H1 (cell line): ENCODE data around the gene GRID2. TPM values are rescaled to one million over a fixed set of nuclear protein-coding genes. Genes with fewer than 3 reads are reported as not detected.

ENCODE experiments used
- CTCF ChIA-PET: fragments of 300-600 bp; sonication (Branson Sonifier 250); formaldehyde crosslinking; loops from one replicate; lab custom pipeline; 2021; ENCODE audit not compliant: partially characterized antibody; lab: Charles Lee
- POLR2A ChIA-PET: fragments of 300-600 bp; sonication (Branson Sonifier 250); formaldehyde crosslinking; loops from one replicate; lab custom pipeline; 2021; ENCODE audit warnings: inconsistent platforms; ENCODE audit not compliant: partially characterized antibody; lab: Charles Lee
- DNase-seq, 2 experiments: peaks; one replicate each; pipeline versions ENCODE4 v3.0.0 to v3.0.0-alpha.2; 2010 to 2022; ENCODE audit warnings: low spot score in 2 of 2, low read depth in 1 of 2, mixed read lengths in 1 of 2
- FAIRE-seq: peaks from 2 replicates; lab custom pipeline; 2011; peaks lifted over from hg19 to GRCh38; lab: Jason Lieb, UNC
- H2AFZ ChIP-seq: 2 replicates; pipeline ENCODE4 v1.8.1; 2012; ENCODE audit warnings: low read length, inconsistent platforms
- H2AK5ac ChIP-seq: 2 replicates; pipeline ENCODE4 v1.6.1; 2013; ENCODE audit warnings: low read depth, low read length
- H2BK120ac ChIP-seq: replicated peaks from 2 replicates; pipeline ENCODE3; 2013; ENCODE audit warnings: low read depth, low read length, inconsistent platforms
- H2BK12ac ChIP-seq: 2 replicates; pipeline ENCODE4 v1.6.1; 2013; ENCODE audit warnings: low read depth, low read length
- H2BK15ac ChIP-seq: 2 replicates; pipeline ENCODE4 v1.6.1; 2013; ENCODE audit warnings: low read length
- H2BK20ac ChIP-seq: 2 replicates; pipeline ENCODE4 v1.6.1; 2013; ENCODE audit warnings: low read length
- H2BK5ac ChIP-seq: 2 replicates; pipeline ENCODE4 v1.6.1; 2013; ENCODE audit warnings: low read depth, low read length
- H3K14ac ChIP-seq: 2 replicates; pipeline ENCODE4 v1.6.1; 2013; ENCODE audit warnings: inconsistent platforms; ENCODE audit not compliant: insufficient read length
- H3K18ac ChIP-seq: 2 replicates; pipeline ENCODE4 v1.6.1; 2013; ENCODE audit warnings: low read length; ENCODE audit errors: extremely low read depth
- H3K23ac ChIP-seq: 2 replicates; pipeline ENCODE4 v1.6.1; 2013; ENCODE audit warnings: inconsistent platforms; ENCODE audit not compliant: insufficient read length
- H3K23me2 ChIP-seq: 2 replicates; pipeline ENCODE4 v1.6.1; 2013; ENCODE audit warnings: low read depth, low read length
- H3K27ac ChIP-seq: 2 replicates; pipeline ENCODE4 v1.6.1; 2011; ENCODE audit warnings: low read depth, low read length, inconsistent platforms
- H3K27me3 ChIP-seq, 4 experiments: replicated peaks in 1 of 4; 1 replicate in 1 of 4; 2 replicates in 3 of 4; pipeline versions ENCODE4 v1.6.1 to v1.8.1; 2011 to 2013; ENCODE audit warnings: low read length in 3 of 4, mild to moderate bottlenecking in 3 of 4, inconsistent platforms in 2 of 4, mixed read lengths in 2 of 4, moderate library complexity in 1 of 4; ENCODE audit not compliant: control insufficient read depth in 3 of 4, insufficient read depth in 3 of 4; ENCODE audit errors: extremely low read depth in 1 of 4
- H3K36me3 ChIP-seq, 4 experiments: 2 replicates each; pipeline versions ENCODE4 v1.6.1 to v1.8.1; 2011 to 2013; ENCODE audit warnings: mild to moderate bottlenecking in 4 of 4, low read length in 3 of 4, moderate library complexity in 2 of 4, control low read depth in 1 of 4, inconsistent platforms in 1 of 4; ENCODE audit not compliant: insufficient read depth in 4 of 4, control insufficient read depth in 2 of 4
- H3K4ac ChIP-seq: replicated peaks from 2 replicates; pipeline ENCODE3; 2013; ENCODE audit warnings: low read length, low read depth, mixed read lengths, inconsistent platforms; ENCODE audit not compliant: insufficient read length
- H3K4me1 ChIP-seq, 4 experiments: replicated peaks in 1 of 4; 1 replicate in 1 of 4; 2 replicates in 3 of 4; pipeline versions ENCODE4 v1.6.1 to v1.8.1; 2011 to 2013; ENCODE audit warnings: low read length in 3 of 4, inconsistent platforms in 2 of 4, mixed read lengths in 1 of 4; ENCODE audit not compliant: insufficient read depth in 4 of 4, control insufficient read depth in 3 of 4
- H3K4me2 ChIP-seq, 2 experiments: 2 replicates each; pipeline versions ENCODE4 v1.6.1 to v1.8.1; 2011 to 2013; ENCODE audit warnings: low read depth in 2 of 2, low read length in 2 of 2, control low read depth in 1 of 2, inconsistent platforms in 1 of 2, mild to moderate bottlenecking in 1 of 2; ENCODE audit not compliant: insufficient read depth in 1 of 2
- H3K4me3 ChIP-seq, 4 experiments: fragments of 200-600, 300-600 bp in 1 of 4; sonication (generic), shearing (Covaris generic), sonication (Bioruptor Twin) in 1 of 4; 2 replicates each; pipeline versions ENCODE4 v1.5.1 to v1.8.1; 2011 to 2016; ENCODE audit warnings: low read length in 4 of 4, low read depth in 3 of 4, control low read depth in 2 of 4, inconsistent platforms in 2 of 4, mild to moderate bottlenecking in 2 of 4, mixed read lengths in 1 of 4, moderate library complexity in 1 of 4; ENCODE audit not compliant: insufficient read depth in 2 of 4; ENCODE audit errors: extremely low read depth in 1 of 4
- H3K56ac ChIP-seq: replicated peaks from 2 replicates; pipeline ENCODE3; 2013; ENCODE audit warnings: low read depth, mild to moderate bottlenecking, mixed read lengths, low read length, inconsistent platforms; ENCODE audit not compliant: insufficient read length
- H3K79me1 ChIP-seq: 2 replicates; pipeline ENCODE4 v1.6.1; 2013; ENCODE audit warnings: low read depth, low read length, control low read depth
- H3K79me2 ChIP-seq, 2 experiments: 2 replicates each; pipeline versions ENCODE4 v1.6.1 to v1.8.1; 2012 to 2013; ENCODE audit warnings: low read length in 2 of 2, mild to moderate bottlenecking in 2 of 2, inconsistent platforms in 1 of 2; ENCODE audit not compliant: insufficient read depth in 2 of 2, control insufficient read depth in 1 of 2
- H3K9ac ChIP-seq, 4 experiments: replicated peaks in 1 of 4; 1 replicate in 1 of 4; 2 replicates in 3 of 4; pipeline versions ENCODE4 v1.6.1 to v1.8.1; 2011 to 2013; ENCODE audit warnings: low read depth in 3 of 4, low read length in 3 of 4, control low read depth in 2 of 4, mild to moderate bottlenecking in 2 of 4, moderate library complexity in 2 of 4, inconsistent platforms in 1 of 4; ENCODE audit errors: extremely low read depth in 1 of 4
- H3K9me3 ChIP-seq, 2 experiments: 2 replicates each; pipeline versions ENCODE4 v1.6.1 to v1.8.1; 2012 to 2013; ENCODE audit warnings: mild to moderate bottlenecking in 2 of 2, moderate library complexity in 2 of 2, control low read depth in 1 of 2, inconsistent platforms in 1 of 2, low read depth in 1 of 2, low read length in 1 of 2, mixed read lengths in 1 of 2; ENCODE audit not compliant: insufficient read depth in 2 of 2
- H4K20me1 ChIP-seq, 2 experiments: replicated peaks in 1 of 2; 2 replicates each; pipeline versions ENCODE3 to v1.8.1; 2011 to 2013; ENCODE audit warnings: inconsistent platforms in 2 of 2, low read length in 2 of 2, mild to moderate bottlenecking in 1 of 2; ENCODE audit not compliant: insufficient read depth in 2 of 2, control insufficient read depth in 1 of 2
- H4K5ac ChIP-seq: 2 replicates; pipeline ENCODE4 v1.6.1; 2013; ENCODE audit warnings: low read length, low read depth, mixed read lengths, inconsistent platforms; ENCODE audit not compliant: insufficient read length
- H4K8ac ChIP-seq: 2 replicates; pipeline ENCODE4 v1.8.0; 2013; ENCODE audit warnings: mild to moderate bottlenecking, moderate library complexity, low read length, inconsistent platforms; ENCODE audit not compliant: insufficient read depth; ENCODE audit errors: extremely low read depth
- H4K91ac ChIP-seq: replicated peaks from 2 replicates; pipeline ENCODE3; 2013; ENCODE audit warnings: low read length, mixed read lengths, inconsistent platforms; ENCODE audit not compliant: insufficient read length
- CEBPB ChIP-seq: IDR thresholded peaks from 2 replicates; pipeline ENCODE4 v1.6.1; 2012; ENCODE audit warnings: low read depth, low read length
- HDAC2 ChIP-seq, 2 experiments: fragments of 300-600 bp in 1 of 2; sonication (generic) in 1 of 2; IDR thresholded peaks; 2 replicates each; pipeline ENCODE4 v1.6.1; 2011 to 2012; ENCODE audit warnings: low read depth in 2 of 2, low read length in 2 of 2, mild to moderate bottlenecking in 2 of 2, moderate library complexity in 2 of 2, borderline replicate concordance in 1 of 2, inconsistent platforms in 1 of 2
- PHF8 ChIP-seq: fragments of 200-600 bp; sonication (generic); conservative IDR thresholded peaks from 2 replicates; pipeline ENCODE4 v1.7.1; 2012; ENCODE audit warnings: low read depth, mild to moderate bottlenecking, inconsistent platforms, low read length, moderate library complexity
- SRF ChIP-seq: IDR thresholded peaks from 2 replicates; pipeline ENCODE4 v1.6.1; 2011; ENCODE audit warnings: mild to moderate bottlenecking, low read depth, low read length, moderate library complexity
- TAF1 ChIP-seq: IDR thresholded peaks from 2 replicates; pipeline ENCODE4 v1.6.1; 2011; ENCODE audit warnings: mild to moderate bottlenecking, low read depth, low read length
- WGBS, 2 experiments: shearing (Covaris generic) in 1 of 2; methylation state at CpG; one replicate each; pipeline versions ENCODE4 v1.1.6 to v1.1.7; 2013 to 2015; ENCODE audit warnings: low lambda C conversion rate in 2 of 2, mixed read lengths in 2 of 2, inconsistent platforms in 1 of 2, low coverage in 1 of 2, missing lambda C conversion rate in 1 of 2; ENCODE audit not compliant: insufficient replicate concordance in 2 of 2, insufficient coverage in 1 of 2, insufficient read length in 1 of 2; ENCODE audit errors: extremely low coverage in 1 of 2, missing lambda C conversion rate in 1 of 2; 5-methylcytosine and 5-hydroxymethylcytosine counted together
- polyA plus RNA-seq, 7 experiments: library from polyadenylated mRNA; depleted of rRNA in 3 of 7; stranded (reverse) in 5 of 7; unstranded in 2 of 7; fragments of >200 nt in 5 of 7; fragments of 200-250 nt in 2 of 7; gene quantifications; 1 replicate in 5 of 7; 2 replicates in 1 of 7; 4 replicates in 1 of 7; pipeline versions ENCODE4 v1.2.1 to v1.2.3, GENCODE V29; 2011 to 2013; ENCODE audit warnings: missing spikeins in 2 of 7, mixed read lengths in 2 of 7
- total RNA-seq: library from RNA; stranded (reverse); fragmentation: NEBNext Ultra II Directional; extraction: Animal tissue kit (Norgen Biotek cat#: 25700); gene quantifications from 2 replicates; pipeline ENCODE4 v1.2.1, GENCODE V29; 2021

GRID2 gene
- total and polyA plus RNA-seq, 2 of the 8 experiments (the other 6 are each of a cell fraction or from before 2014, with no cell fraction given): 31.1 to 81.9 TPM

- no peak overlapping the region for H3K23ac ChIP-seq
- no peak overlapping the region for H4K8ac ChIP-seq
- H2BK5ac ChIP-seq: no peak overlapping the region
- ChIA-PET POLR2A (interaction anchor here (0.7 kb wide), 1 partner anchor 9 kb away, joined by 3 read pairs; no protein-coding TSS in a partner anchor), CTCF (no interaction called here)
- H3K79me2 ChIP-seq: peaks cover 0 to 14% of the 10 kb centered on the region in 2 experiments; a peak in 1 of 4 replicates
- no peak overlapping the region for H2AK5ac ChIP-seq
- TF ChIP-seq SRF (no peak), HDAC2 (IDR thresholded peaks at IDR 0.05; ENCODE audit: borderline replicate concordance in 1 of 2, low read depth in 2 of 2, low read length in 2 of 2) (no peak), CEBPB (no peak), PHF8 (no peak), TAF1 (no peak)
- no peak for DNase-seq
- no peak overlapping the region for H3K4ac ChIP-seq
- no peak overlapping the region for H3K9ac ChIP-seq
- no peaks in the 10 kb centered on the region; the same call in 1 of the 2 replicates for H3K23me2 ChIP-seq
- H3K27ac ChIP-seq: no peak overlapping the region
- H3K4me3 ChIP-seq: no peak overlapping the region
- H2AFZ ChIP-seq: no peak overlapping the region
- H4K5ac ChIP-seq: no peak overlapping the region
- no peak overlapping the region for H3K18ac ChIP-seq
- no peaks in the 10 kb centered on the region for H3K27me3 ChIP-seq
- no peak overlapping the region for H3K56ac ChIP-seq
- no peak overlapping the region for H2BK15ac ChIP-seq
- no peak overlapping the region for H3K4me2 ChIP-seq
- no peak overlapping the region for H2BK120ac ChIP-seq
- no peaks in the 10 kb centered on the region for H3K79me1 ChIP-seq
- no peak overlapping the region for H2BK12ac ChIP-seq
- no peaks in the 10 kb centered on the region for H3K9me3 ChIP-seq
- no peaks in the 10 kb centered on the region for H3K4me1 ChIP-seq
- H3K14ac ChIP-seq: no peak overlapping the region
- H3K36me3 ChIP-seq: 0 out of 8 replicates have a peak, but pooled peaks cover 0 to 2% (median 0%) of the 10 kb centered on the region in 4 experiments
- H4K91ac ChIP-seq: no peak overlapping the region
- peaks cover 0 to 2% of the 10 kb centered on the region in 2 experiments for H4K20me1 ChIP-seq
- no peak for FAIRE-seq
- WGBS, 2 experiments: 90% methylated on average over 4 of the region's 4 CpGs; no CpG with 5 or more reads in 1 of the 2 experiments
- no peak overlapping the region for H2BK20ac ChIP-seq
These were observed 488.2 kb downstream of the GRID2 start for GRCh38 chr4:92791871-92792440.
